ENCODE results near the gene IGSF21. TPM values are rescaled to one million over a fixed set of nuclear protein-coding genes. Genes with fewer than 3 reads are reported as not detected.

The IGSF21 gene
- total RNA-seq, 4 donors from 2014 or later, result not detected

DNA sequence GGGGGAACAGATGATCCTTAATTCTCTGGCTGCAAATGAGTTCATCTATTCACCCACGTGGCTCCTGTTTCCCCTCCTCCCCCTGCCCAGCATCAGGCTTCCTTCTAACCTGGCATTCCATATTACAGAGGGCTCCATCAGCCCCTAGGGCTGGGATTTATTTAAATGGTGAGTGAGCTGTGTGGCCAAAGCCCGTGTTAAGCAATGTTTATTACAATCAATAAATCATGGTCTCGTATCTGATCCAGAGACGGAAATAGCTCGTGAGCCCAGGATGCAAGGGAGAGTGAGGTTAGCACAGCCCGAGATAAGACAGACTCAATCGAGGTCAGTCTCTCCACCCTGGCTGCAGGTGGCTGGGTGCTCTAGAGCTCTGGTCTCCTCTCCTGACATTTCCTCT lies 43.1 kb upstream of the IGSF21 start:
- H3K4me1 ChIP-seq, result no peaks in the 10 kb centered on the region
- no peak overlapping the region for H3K27ac ChIP-seq
- no peaks in the 10 kb centered on the region for H3K36me3 ChIP-seq
- DNase-seq, result no peak
- no peak for TF ChIP-seq POLR2A (IDR thresholded peaks at IDR 0.05)
- TF ChIP-seq, protein P1, sequence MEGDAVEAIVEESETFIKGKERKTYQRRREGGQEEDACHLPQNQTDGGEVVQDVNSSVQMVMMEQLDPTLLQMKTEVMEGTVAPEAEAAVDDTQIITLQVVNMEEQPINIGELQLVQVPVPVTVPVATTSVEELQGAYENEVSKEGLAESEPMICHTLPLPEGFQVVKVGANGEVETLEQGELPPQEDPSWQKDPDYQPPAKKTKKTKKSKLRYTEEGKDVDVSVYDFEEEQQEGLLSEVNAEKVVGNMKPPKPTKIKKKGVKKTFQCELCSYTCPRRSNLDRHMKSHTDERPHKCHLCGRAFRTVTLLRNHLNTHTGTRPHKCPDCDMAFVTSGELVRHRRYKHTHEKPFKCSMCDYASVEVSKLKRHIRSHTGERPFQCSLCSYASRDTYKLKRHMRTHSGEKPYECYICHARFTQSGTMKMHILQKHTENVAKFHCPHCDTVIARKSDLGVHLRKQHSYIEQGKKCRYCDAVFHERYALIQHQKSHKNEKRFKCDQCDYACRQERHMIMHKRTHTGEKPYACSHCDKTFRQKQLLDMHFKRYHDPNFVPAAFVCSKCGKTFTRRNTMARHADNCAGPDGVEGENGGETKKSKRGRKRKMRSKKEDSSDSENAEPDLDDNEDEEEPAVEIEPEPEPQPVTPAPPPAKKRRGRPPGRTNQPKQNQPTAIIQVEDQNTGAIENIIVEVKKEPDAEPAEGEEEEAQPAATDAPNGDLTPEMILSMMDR (IDR thresholded peaks at IDR 0.05), result no peak
- no peaks in the 10 kb centered on the region for H3K27me3 ChIP-seq
- H3K9me3 ChIP-seq, result no peaks in the 10 kb centered on the region
- H3K4me3 ChIP-seq, result no peak overlapping the region

DNA sequence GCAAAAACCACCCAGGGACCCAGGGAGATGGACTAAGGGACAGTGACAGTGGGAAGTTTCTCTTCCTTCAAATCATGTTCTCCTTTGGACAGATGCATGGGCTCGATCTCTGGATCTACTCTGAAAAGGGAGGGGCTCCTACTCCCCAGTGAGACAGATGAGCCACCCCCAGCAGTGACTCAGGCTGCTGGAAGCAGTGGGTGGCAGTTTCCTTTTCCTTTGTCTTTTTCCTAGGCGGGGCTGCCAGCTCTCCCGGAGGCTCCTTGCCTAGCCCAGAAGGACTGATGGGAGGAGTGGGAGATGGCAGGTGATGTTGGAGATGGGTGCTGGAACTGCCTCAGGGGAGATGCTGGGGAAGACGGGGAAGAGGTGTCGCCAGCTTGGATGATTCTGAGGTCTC lies 41.0 kb upstream of the IGSF21 start:
- no peaks in the 10 kb centered on the region for H3K27me3 ChIP-seq
- TF ChIP-seq POLR2A (IDR thresholded peaks at IDR 0.05), result no peak
- TF ChIP-seq, protein P1 (IDR thresholded peaks at IDR 0.05), result no peak

GRCh38 chr1:18069903-18070302 lies 37.7 kb upstream of the IGSF21 start:
- TF ChIP-seq, protein P1 (IDR thresholded peaks at IDR 0.05), result no peak
- TF ChIP-seq POLR2A (IDR thresholded peaks at IDR 0.05), result no peak
- no peak for DNase-seq
- Histone ChIP-seq H3K27ac (no peak overlapping the region), H3K36me3 (no peaks in the 10 kb centered on the region), H3K9me3 (no peaks in the 10 kb centered on the region), H3K4me3 (no peak overlapping the region), H3K27me3 (no peaks in the 10 kb centered on the region), H3K4me1 (no peaks in the 10 kb centered on the region)

More for the DNA sequence above, 41.0 kb upstream of the IGSF21 start:
- H3K4me3 ChIP-seq, result no peak overlapping the region
- no peaks in the 10 kb centered on the region for H3K9me3 ChIP-seq
- no peak overlapping the region for H3K27ac ChIP-seq
- DNase-seq, result no peak
- H3K4me1 ChIP-seq, result no peaks in the 10 kb centered on the region
- no peaks in the 10 kb centered on the region for H3K36me3 ChIP-seq

GRCh38 chr1:18072066-18072465 lies 35.5 kb upstream of the IGSF21 start:
- H3K36me3 ChIP-seq, result no peaks in the 10 kb centered on the region
- H3K4me1 ChIP-seq, result no peaks in the 10 kb centered on the region
- DNase-seq, result no peak
- TF ChIP-seq POLR2A (IDR thresholded peaks at IDR 0.05), result no peak
- TF ChIP-seq, protein P1 (IDR thresholded peaks at IDR 0.05), result no peak
- no peaks in the 10 kb centered on the region for H3K27me3 ChIP-seq
- no peak overlapping the region for H3K4me3 ChIP-seq
- no peaks in the 10 kb centered on the region for H3K9me3 ChIP-seq
- H3K27ac ChIP-seq, result no peak overlapping the region

GRCh38 chr1:18073066-18073642 lies 34.4 kb upstream of the IGSF21 start:
- Histone ChIP-seq H3K4me3 (no peak overlapping the region), H3K27ac (no peak overlapping the region), H3K36me3 (no peaks in the 10 kb centered on the region), H3K4me1 (no peaks in the 10 kb centered on the region), H3K9me3 (no peaks in the 10 kb centered on the region), H3K27me3 (no peaks in the 10 kb centered on the region)
- DNase-seq, result no peak
- TF ChIP-seq, protein P1 (IDR thresholded peaks at IDR 0.05), result no peak
- TF ChIP-seq POLR2A (IDR thresholded peaks at IDR 0.05), result no peak
